GM13977 (cell line): ENCODE measurements around the gene COL15A1.

ENCODE experiments used
- DNase-seq: peaks from one replicate; pipeline ENCODE4 v3.0.0; 2012; ENCODE audit warnings: low spot score
- in situ Hi-C: fragments of 300-500 bp; cut with MboI; formaldehyde crosslinking; loops from one replicate; pipeline ENCODE4 v1.12.0; 2022; ENCODE audit warnings: low sequenced_read_pairs, low pct_unique_long_range_greater_than_20kb, mixed read lengths, inconsistent platforms; ENCODE audit not compliant: unreplicated experiment
- TF ChIP-seq, protein P1 (sequence below): IDR thresholded peaks from 2 replicates; pipeline ENCODE4 v1.5.1; 2012; ENCODE audit warnings: mild to moderate bottlenecking, control low read depth; ENCODE audit not compliant: insufficient read depth; ENCODE audit errors: extremely low read depth, missing control alignments

The COL15A1 gene

GRCh38 chr9:99049228-99049627, 105.5 kb downstream of the COL15A1 start:
- DNase-seq = no peak
- TF ChIP-seq, protein P1, sequence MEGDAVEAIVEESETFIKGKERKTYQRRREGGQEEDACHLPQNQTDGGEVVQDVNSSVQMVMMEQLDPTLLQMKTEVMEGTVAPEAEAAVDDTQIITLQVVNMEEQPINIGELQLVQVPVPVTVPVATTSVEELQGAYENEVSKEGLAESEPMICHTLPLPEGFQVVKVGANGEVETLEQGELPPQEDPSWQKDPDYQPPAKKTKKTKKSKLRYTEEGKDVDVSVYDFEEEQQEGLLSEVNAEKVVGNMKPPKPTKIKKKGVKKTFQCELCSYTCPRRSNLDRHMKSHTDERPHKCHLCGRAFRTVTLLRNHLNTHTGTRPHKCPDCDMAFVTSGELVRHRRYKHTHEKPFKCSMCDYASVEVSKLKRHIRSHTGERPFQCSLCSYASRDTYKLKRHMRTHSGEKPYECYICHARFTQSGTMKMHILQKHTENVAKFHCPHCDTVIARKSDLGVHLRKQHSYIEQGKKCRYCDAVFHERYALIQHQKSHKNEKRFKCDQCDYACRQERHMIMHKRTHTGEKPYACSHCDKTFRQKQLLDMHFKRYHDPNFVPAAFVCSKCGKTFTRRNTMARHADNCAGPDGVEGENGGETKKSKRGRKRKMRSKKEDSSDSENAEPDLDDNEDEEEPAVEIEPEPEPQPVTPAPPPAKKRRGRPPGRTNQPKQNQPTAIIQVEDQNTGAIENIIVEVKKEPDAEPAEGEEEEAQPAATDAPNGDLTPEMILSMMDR = no peak
- in situ Hi-C loops = no loop called here

GRCh38 chr9:99049641-99050040, 105.9 kb downstream of the COL15A1 start:
- in situ Hi-C loops = no loop called here
- DNase-seq = no peak
- TF ChIP-seq, protein P1 = no peak

GRCh38 chr9:99050292-99050911, 106.7 kb downstream of the COL15A1 start:
- no peak for DNase-seq
- in situ Hi-C loops = no loop called here
- TF ChIP-seq, protein P1 = no peak

GRCh38 chr9:99050924-99051323, 107.2 kb downstream of the COL15A1 start:
- in situ Hi-C loops = no loop called here

DNA sequence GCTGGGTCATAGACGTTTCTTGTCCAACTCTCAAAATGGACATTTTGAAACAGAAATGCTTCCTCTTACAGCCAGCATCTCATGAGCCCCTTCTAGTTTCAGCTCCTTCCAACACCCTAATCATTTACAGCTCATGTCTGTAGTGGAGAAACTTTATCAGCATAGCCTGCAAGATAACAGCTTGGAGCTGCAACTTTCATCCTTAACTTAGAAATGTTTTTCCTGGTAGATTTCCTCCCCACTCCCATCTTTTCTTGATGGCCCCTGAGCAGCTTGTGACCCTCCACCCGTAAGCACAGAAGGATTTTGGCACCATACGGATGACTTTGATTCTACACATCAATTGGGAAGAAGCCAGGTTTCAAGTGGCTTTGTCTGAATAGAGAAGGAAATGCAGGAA, 107.7 kb downstream of the COL15A1 start:
- DNase-seq = no peak
- TF ChIP-seq, protein P1 = no peak
- in situ Hi-C loops = no loop called here

More at GRCh38 chr9:99050924-99051323, 107.2 kb downstream of the COL15A1 start:
- TF ChIP-seq, protein P1 = no peak
- no peak for DNase-seq

DNA sequence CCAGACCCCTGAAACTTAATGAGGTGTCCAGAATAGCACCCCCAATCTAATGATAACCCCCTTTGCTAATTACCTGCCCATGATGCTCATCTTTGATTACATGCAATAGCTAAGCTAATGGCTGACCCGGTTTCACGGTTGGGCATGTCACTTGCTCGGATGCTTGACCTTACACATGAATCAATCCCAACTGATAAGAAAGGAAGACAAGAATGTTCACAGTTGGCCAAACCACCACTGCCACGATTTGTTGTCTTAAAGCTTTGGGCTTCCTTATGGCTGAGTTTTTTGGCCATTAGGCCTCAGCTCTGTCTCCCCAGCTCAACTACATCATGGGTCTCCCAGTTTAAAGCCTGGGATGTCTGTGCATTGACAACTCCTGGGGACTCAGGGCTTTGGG, 108.1 kb downstream of the COL15A1 start:
- no peak for DNase-seq
- in situ Hi-C loops = no loop called here
- TF ChIP-seq, protein P1 = no peak
